Measurements from ENCODE around the gene CREB5.
"Not testable (repeated sequence)": the region's sequence is repeated elsewhere in the genome, so short reads cannot be mapped to it uniquely, and the experiment has no call there.

The CREB5 gene

DNA sequence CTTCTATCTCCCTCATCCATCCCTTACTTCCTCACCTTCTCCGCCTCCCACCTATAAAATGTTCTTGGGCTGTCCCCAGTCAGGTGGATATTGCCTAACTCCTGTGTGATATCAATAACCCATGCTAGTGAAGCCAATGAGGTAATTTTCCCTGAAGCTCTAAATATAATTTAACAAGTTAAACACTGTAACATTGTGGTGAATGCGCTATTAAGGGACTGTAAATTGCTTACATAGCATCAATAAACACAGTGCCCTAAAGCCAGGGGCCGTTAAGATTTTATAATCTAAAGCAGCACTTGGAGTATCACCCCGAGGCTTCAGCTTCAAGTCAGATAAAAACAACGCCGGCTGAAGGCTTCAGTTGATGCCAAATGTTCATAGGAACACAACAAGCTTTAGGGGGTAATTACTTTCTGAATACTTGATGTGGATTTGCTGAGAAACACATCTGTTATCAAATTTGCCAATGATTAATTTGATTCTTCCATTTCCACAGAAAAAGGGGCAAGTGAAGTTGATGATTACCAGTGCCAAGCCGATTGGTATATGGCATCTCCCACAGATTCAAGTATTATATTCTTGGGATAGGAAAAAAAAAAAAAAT lies 138.4 kb downstream of the CREB5 start:
- DNase-seq (ENCODE audit: low spot score), result no peak

DNA sequence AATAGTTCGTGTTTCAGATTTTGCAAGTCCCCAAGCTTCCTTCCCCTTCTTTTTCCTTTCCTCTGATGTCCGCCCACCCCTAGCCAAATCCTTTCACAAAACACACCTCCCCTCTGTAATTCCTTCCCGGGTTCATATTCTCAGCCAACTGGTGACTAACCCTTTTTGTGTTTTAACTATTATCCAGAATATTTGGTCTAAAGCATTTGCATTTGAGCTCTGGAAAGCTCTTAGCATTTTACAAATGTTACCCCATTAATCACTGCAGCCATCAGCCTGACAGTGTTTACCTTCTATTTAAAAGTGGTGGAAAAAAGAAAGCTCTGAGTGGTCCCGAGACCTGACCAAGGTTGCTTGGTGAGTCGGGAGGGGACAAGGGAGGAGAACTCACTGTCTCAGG lies 139.0 kb downstream of the CREB5 start:
- no peak for DNase-seq (ENCODE audit: low spot score)

DNA sequence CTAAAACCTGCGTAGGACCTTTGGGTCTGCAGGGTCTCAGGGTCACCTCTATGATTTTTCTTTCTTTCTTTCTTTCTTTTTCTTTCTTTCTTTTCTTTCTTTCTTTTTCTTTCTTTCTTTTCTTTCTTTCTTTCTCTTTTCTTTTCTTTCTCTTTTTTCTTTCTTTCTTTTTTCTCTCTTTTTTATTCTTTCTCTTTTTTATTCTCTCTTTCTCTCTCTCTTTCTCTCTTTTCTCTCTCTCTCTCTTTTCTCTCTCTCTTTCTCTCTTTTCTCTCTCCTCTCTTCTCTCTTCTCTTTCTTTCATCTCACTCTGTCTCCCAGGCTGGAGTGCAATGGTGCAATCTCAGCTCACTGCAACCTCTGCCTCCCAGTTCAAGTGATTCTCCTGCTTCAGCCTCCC lies 139.4 kb downstream of the CREB5 start:
- DNase-seq (ENCODE audit: low spot score), result not testable (repeated sequence)

DNA sequence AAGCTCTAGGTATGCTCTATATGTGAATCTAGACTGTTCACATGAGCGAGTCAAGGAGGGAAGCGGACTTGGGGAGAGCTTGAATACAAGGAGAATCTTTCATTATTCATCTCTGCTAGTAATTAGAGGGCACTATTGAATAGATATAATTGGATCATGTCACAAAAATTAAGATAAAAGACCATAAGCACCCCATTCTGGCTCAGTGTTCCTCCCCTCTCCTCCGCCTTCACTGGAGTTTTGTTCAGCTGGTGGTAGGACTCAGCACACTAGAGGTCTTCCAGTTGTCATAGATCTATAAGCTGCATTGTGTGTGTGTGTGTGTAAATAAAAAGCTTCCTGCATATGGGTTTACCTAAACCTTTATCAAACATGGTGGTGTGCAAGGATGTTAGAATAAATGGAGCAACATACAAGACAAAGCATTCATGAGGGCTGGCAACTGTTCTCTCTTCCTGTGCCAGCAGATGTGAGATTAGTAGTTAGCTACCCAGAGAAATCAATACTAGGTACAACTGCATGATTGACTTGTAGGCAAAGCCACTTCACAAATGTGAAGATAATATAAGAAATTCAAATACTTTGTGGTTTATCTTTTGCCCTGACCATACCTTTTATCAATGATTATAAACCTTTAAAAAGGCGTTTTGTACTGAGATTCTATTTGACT lies 142.6 kb downstream of the CREB5 start:
- no peak for DNase-seq (ENCODE audit: low spot score)

DNA sequence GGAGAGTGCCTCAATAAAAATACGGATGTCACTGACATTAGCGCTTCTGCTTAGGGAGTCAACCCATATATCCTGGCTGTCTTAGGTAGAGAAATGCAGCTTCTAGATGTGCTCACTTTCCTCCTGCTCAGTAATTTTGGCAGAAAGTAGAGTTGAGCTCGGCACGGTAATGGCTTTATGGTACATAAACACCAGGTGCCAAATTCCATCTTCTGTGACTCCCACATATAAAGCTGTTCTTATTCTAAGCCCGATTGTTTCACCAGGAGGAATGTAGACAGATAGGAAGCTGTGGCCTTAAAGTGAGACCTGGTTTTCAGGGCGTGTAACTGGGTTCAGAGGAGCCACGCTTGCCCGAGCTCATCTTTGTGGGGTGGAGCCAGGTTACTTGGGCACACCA lies 143.7 kb downstream of the CREB5 start:
- DNase-seq (ENCODE audit: low spot score), result no peak

DNA sequence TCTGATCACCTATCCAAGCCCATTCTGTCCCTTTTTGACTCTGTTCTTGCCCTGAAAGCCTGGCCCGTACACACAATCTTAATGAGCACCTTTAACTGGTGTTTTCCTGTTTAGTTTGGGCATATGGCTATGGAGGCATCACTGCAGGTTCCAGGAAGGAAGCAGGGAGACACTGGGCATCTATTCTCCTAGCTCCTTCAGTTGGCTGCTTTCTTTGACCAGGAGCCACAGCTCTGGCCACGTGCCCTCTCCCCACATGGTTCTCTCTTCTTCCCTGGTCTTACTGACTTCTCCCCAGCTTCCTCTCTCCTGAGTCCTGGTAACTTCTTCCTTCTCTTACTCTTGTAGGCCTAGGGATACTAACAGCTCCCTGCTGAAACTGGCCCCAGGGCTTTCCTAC lies 144.4 kb downstream of the CREB5 start:
- no peak for DNase-seq (ENCODE audit: low spot score)

DNA sequence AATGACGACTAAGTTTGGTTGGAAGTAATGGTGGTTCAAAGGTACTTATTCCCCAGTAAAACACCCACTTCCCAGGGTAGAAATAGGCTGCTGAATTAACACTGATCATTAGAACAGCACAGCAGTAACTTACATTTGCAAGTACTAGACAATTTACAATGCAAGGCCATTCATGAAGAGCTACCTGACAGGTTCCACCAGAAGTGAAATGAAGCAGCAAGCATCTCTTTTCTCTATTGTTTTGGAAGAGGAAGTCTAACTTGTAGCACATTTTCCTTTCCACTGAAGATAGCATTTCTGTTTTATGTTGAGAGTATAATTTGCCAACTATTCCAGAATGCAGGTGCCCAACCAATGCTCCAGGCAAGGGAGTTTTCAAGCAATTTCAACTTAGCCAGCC lies 145.9 kb downstream of the CREB5 start:
- no peak for DNase-seq (ENCODE audit: low spot score)

DNA sequence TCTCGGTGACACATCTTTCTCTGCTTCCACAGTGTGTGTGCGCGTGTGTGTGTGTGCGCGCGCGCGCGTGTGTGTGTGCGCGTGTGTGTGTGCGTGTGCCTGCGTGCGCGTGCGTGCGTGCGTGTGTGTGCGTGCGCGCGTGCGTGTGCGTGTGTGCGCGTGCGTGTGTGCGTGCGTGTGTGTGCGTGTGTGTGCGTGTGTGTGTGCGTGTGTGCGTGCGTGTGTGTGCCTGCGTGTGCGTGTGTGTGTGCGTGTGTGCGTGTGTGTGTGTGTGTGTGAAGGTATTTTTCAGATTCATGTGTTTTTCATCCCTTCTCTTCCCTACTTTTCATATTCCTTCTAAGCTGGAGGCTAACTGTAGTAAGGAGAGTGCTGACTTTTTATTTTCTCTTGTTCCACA lies 148.4 kb downstream of the CREB5 start:
- no peak for DNase-seq (ENCODE audit: low spot score)

DNA sequence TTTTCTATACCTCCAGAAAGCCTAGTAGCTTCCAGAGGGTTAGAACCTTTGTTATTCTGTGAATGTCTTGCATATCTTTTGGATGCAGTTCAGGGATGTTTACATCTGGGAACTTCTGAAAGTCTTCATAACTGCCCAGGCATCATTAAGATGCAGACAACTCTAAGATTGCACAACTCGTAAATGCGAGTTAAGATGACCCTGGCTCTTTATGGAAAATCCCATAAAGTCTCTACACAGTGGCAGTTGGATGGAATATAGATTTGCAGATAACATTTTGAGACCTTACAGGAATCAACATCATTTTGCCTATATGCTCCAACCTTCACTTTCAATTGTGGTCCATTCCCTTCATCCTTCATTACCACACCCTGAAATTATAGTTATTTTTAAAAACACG lies 151.7 kb downstream of the CREB5 start:
- no peak for DNase-seq (ENCODE audit: low spot score)

DNA sequence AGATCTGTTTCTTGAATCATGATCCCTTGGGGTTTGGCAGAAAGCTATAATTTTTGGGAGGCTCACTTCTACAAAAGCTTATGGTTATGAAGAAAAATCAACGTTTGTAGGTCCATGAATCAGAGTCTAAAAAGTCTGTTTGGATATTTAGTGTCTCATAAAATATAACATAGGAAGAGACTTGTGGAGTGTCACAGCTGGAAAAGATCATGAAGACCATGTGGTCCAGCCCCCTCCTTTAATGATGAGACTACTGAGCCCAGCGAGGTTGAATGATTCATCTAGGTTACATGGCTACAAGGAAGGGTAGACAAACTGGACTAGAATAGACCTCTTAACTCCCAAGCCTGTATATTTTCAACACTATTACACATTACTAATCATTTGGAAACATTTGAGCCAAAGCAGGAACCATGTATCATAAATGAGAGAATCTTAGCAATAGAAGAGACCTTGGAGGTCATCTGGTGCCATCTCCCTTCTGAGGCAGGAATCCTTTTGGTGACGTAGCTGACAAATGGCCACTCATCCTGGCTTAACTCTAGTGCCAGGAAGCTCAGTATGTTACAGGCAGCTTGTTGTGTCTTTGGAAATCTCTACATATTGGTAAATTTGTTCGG lies 152.5 kb downstream of the CREB5 start:
- DNase-seq (ENCODE audit: low spot score), result no peak

DNA sequence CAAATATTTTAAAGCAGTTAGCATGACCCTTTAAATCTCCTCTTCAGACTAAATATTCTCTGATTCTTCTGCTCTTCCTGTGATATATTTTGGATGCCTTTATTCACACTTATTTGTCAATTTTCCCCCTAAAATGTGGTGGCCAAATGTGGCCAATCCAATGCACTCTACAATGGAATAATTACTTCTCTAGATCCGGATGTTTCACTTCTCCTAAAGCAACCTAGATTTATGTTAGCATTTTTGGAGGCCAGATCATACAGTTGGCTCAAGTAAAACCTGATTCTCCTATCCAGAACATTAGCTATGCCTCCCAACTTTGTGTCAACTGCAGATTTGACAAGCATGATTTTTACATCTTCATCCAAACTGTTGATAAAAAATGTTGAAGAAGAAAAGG lies 153.7 kb downstream of the CREB5 start:
- DNase-seq (ENCODE audit: low spot score), result no peak

DNA sequence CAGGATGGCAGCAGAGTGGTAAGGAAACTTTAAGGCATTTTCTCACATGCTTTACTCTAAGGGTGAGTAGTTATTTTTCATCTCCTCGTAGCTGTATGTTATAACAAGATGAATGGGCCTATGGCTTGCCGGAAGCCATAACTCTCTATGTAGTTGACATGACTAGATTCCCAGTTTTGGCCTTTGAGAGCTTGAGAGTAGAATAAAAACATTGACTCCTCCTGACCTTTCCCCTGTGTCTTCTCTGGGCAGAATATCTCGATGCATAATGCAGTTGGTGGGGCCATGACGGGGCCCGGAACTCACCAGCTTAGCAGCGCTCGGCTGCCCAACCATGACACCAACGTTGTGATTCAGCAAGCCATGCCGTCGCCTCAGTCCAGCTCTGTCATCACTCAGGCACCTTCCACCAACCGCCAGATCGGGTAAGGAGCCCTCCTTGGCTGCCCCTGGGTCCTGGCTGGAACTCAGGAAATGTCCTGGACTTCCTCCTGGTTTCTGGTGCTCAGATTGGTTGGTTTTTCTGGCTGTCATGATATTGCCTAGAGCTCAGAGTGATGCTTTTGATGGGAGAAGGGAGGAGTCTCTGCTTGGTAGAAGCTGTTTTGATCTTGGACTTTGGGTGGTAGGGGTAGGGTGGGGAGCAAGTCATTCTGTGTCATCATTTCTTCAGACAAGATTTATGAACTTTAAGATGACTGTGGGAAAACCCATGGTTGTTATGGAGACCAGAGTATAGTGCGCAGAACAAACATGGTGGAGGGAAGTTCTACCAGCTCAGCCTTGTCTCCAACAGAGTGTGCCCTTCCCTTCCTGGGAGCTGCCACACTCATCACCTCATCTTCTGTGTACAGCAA lies 158.0 kb downstream of the CREB5 start:
- no peak for DNase-seq (ENCODE audit: low spot score)

DNA sequence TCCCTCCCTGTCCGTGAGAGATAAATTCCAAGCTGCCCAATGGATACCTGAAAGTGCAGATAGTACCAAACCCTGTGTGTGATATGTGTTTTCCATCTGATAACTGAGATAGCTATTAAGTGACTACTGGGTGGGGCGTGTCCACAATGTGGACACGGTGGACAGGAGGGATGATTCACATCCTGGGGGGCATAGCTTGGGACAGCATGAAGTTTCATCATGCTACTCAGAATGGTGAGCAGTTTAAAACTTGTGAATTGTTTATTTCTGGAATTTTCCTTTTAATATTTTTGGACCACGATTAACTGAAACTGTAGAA lies 158.6 kb downstream of the CREB5 start:
- no peak for DNase-seq (ENCODE audit: low spot score)

DNA sequence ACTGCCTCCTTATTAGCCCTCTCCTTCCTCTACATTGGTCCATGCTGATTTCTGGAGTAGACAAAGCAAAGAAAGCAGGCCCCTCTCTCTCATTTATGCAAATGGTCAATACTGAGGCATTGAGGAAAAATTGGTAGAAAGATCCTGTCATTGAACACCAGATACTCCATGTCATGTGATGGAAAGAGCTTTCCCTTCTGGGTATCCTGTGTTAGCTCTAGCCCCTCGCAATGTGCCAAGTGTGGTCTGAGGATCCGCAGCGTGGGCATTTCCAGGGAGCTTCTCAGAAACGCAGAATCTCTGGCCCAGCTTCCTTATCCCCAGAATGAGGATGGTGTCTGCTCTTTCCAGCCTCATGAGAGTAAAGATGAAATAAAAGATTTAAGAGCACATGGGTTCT lies 159.1 kb downstream of the CREB5 start:
- DNase-seq (ENCODE audit: low spot score), result no peak

DNA sequence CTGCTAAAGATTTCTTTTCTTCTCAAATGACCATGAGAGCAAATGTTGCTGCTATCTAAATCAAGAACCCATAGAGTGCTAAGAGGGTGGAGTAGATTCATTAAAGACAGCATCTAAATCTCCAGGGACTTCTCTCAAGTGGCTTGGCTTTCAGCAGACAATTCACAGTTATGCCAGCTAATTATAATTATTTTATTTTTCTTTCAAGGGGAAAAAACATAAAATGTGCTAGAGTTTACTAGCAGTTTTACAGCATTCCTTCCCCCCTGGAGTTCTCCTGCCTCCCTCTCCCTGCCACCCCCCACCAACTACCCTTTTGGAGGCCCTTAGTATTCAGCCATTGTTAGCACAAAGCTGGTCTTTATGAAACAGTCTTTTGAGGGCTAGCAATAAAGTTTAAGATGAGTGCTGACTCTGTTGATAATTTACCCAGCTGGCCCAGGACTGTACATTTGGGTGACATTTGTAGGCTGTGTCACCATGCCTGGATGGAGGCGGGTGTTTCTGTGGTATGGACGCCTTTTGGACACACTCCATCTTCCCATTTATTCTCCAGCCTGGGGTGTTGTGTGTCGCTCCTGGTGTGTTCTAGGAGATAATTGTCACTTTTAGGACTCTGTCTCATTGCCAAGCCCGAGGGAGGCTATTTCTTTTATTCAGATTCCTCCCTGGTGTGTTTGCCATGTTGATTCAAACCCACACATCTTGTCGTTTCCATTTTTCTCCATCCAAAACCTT lies 160.2 kb downstream of the CREB5 start:
- no peak for DNase-seq (ENCODE audit: low spot score)

DNA sequence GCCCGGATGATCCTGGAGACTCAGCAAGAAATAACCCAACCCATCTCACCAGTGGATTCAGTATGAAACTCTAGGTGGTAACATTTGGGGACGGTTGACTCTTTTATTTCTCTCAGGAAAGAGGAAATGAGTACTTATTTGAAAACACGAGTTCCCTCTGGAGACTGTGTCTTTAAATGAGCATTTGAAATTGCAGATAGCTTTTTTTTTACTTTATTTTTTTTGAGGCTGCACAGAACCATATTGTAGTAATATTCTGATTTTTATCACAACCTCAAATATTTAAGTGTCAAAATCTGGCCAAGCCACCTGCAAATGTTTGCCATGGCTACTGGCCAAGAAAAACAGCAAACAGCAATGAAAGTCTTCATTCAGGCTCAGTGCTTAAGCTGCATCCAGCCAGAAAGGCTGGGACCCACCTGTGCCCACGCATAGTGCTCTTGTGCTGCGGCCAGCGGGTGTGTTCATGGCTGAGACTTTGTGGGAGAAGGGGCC lies 160.8 kb downstream of the CREB5 start:
- no peak for DNase-seq (ENCODE audit: low spot score)

DNA sequence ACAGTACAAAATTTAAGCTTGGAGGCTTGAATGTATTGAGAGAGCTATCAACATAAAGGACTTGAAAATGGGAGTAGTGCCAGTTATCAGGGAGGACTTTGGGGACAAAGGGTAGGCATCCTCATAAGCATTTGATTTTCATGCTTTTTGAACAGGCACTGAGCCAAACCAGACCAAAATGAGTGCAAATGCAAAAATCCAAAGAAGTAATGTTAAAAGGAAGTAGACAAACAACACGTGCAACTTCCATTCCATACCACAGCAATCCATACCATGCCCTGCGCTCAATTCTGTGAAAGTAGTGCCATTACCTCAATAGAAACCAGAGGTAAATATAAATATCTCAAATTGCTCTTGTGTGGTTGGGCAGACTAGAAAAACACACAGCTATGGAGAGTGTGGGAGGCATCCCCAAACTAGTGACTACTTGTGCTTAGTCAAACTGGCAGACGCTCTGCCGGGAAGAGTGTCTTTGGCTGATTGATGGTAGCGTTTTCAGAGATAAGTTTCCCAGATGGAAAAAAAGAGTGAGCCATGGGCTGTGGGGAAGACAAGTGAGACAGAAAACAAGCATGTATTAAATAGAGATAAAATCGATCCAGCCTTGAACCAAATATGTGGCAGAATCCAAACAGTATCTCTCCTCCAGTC lies 161.5 kb downstream of the CREB5 start:
- no peak for DNase-seq (ENCODE audit: low spot score)

DNA sequence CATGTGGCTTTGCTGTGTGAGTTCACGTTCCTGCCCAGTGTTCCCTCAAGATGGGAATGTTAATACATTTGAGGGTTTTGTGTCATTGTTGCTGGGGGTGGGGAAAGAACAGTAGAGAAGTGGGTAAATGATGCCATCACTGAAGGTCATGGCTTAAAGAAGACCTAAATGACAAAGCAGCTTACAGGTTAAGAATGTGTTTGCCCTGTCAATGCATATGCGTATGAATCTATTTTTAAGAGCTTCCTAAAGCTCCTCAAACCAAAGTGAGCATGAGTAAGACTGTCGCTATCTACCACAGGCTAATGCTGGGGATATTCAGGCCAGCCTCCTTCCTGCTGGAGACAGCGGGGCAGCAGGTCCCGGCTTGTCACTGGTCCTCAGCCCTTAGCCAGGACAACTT lies 162.9 kb downstream of the CREB5 start:
- DNase-seq (ENCODE audit: low spot score), result no peak

DNA sequence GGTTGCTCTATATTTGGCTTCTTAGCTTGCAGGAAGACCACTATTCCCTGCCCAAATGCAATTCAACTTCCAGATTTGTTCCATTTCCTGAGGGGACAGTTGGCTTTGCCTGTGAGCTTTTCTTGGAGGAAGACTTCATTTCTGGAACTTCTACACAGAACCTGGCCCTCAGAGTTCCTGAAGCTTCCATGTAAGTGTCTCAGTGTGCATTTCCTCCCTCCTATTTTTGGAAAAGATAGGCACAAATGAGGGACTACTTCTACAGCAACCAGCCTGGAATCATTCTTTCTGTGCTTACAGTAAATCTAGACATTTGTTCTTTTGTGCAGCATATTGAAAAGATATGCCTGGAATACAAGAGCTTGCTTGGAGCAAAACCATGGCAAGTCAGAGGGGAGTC lies 164.3 kb downstream of the CREB5 start:
- DNase-seq (ENCODE audit: low spot score), result no peak

DNA sequence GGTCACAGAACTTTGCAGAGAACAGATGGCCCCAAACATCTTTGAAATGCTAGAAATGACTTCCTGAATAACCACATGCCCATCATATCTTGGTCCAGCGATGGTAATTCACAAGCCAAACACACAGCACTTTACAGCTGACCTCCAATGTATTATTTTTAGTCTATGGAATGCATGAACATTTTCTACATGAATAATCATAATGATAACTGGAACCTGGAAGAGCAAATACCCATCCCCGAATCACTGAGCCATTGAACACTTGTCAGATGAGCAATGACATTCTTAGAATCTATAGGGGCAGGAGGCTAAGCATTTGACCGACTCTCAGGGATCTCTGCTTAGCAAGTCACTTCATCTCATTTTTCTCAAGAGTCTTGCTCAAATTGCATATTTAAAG lies 167.3 kb downstream of the CREB5 start:
- no peak for DNase-seq (ENCODE audit: low spot score)

DNA sequence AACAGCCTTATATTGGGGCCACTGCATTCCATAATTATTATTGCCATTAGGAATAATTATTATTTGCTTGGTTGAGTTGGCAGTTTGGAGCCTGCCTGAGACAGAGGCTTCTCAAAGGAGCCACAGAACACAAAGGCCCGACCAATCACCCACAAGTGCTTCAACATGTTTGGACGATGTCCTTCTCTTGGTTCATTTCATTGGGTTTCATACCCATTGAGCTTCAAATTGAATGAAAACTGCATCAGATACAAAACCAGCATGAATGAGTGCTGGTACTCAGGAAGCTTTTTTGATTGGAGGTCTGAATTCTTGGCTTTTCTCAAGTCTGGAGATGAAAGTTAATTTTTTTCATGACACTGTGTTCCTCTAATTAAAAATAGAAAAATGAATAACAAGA lies 168.3 kb downstream of the CREB5 start:
- no peak for DNase-seq (ENCODE audit: low spot score)

DNA sequence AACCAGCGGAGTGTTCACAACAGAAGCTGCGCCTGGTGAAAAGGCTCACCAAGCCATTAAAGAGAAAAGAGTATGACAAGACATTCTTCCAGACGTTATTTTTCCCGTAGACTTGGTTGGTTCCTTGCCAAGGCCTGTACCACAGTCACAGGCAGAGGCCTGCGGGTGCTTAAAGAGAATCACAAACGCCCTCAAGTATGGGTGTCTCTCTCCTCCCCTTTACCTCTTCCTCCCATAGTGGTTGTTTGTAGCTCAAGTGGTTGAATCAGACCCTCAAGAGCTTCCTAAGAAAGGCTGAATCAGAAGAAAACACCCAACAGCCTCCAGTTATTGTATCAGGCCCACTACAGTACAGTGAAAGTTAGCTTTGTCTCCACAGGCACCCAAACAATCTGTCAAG lies 169.0 kb downstream of the CREB5 start:
- DNase-seq (ENCODE audit: low spot score), result no peak
